ENCODE measurements around the gene C2CD3. TPM values are rescaled to one million over a fixed set of nuclear protein-coding genes. Genes with fewer than 3 reads are reported as not detected.
"Not testable (repeated sequence)": the region's sequence is repeated elsewhere in the genome, so short reads cannot be mapped to it uniquely, and the experiment has no call there.

Gene C2CD3
- total and polyA plus RNA-seq, 9 donors = 14.5 to 25.8 (median 18.5) TPM

GRCh38 chr11:74139919-74140431 lies 30.8 kb downstream of the C2CD3 start:
- DNase-seq; H3K9me3 ChIP-seq (replicated peaks; ENCODE audit: control insufficient read depth, low read depth, low read length); H3K36me3 ChIP-seq (ENCODE audit: control insufficient read depth, insufficient read depth, low read length); H3K4me3 ChIP-seq (ENCODE audit: low read length); H3K27me3 ChIP-seq (ENCODE audit: control insufficient read depth, insufficient read depth, low read length): not testable (repeated sequence)
- peak overlapping the region; percentile 84 for H3K27ac ChIP-seq (ENCODE audit: low read length)
- WGBS (ENCODE audit: insufficient coverage) = no CpG with 5 or more reads among the region's 1 CpG
- H3K4me1 ChIP-seq (ENCODE audit: control insufficient read depth, insufficient read depth, low read length) = peaks cover 11% of the 10 kb centered on the region

DNA sequence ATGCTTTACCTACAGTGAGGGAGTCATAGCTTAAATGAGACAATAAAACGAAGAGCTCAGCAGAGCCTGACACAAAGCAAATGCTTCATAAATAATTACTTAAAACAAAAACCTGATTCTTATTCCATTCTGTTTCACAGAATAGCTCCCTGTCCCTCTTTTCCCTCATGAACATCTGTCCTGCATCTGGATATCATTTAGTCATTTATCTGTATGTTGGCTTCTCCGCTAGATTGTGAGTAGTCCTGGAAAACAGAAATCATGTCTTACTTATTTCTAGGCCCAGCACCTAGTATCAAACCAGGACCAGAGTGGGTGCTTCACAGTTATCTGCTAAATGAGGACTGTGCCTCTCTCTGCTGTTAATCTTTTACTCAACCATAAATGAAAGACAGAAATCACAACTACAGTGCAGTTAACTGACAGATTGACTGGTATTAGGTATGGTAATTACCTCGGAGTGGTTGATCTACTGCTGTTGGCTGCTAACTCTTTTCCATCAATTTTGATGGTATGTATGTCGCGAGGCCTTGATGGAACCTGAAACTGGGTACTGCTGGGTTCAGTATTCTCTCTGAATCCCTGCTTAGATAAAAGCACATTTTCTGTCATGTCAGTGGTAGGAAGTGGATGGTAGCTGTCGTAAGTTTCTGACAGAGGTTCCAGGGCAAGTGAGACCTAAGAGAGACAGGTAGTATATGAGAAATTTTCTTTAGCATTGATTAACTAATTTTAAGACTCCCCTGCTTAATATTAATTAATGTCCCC lies 31.5 kb downstream of the C2CD3 start:
- Histone ChIP-seq H3K4me3 (ENCODE audit: low read length) (no peak overlapping the region), H3K9me3 (replicated peaks; ENCODE audit: control insufficient read depth, low read depth, low read length) (no peaks in the 10 kb centered on the region), H3K27ac (ENCODE audit: low read length) (peak overlapping the region; percentile 84), H3K36me3 (ENCODE audit: control insufficient read depth, insufficient read depth, low read length) (peaks cover 12% of the 10 kb centered on the region), H3K4me1 (ENCODE audit: control insufficient read depth, insufficient read depth, low read length) (peaks cover 11% of the 10 kb centered on the region), H3K27me3 (ENCODE audit: control insufficient read depth, insufficient read depth, low read length) (no peaks in the 10 kb centered on the region)
- DNase-seq = peak; percentile 67
- WGBS (ENCODE audit: insufficient coverage) = no CpG with 5 or more reads among the region's 6 CpGs

GRCh38 chr11:74138572-74138971 lies 32.2 kb downstream of the C2CD3 start:
- peaks cover 13% of the 10 kb centered on the region for H3K36me3 ChIP-seq (ENCODE audit: control insufficient read depth, insufficient read depth, low read length)
- no peak overlapping the region for H3K4me3 ChIP-seq (ENCODE audit: low read length)
- no peaks in the 10 kb centered on the region for H3K9me3 ChIP-seq (replicated peaks; ENCODE audit: control insufficient read depth, low read depth, low read length)
- no peaks in the 10 kb centered on the region for H3K27me3 ChIP-seq (ENCODE audit: control insufficient read depth, insufficient read depth, low read length)
- 50% methylated on average over 1 of the region's 2 CpGs for WGBS (ENCODE audit: insufficient coverage)
- H3K27ac ChIP-seq (ENCODE audit: low read length) = peak overlapping the region; percentile 84
- peak; percentile 93 for DNase-seq
- H3K4me1 ChIP-seq (ENCODE audit: control insufficient read depth, insufficient read depth, low read length) = peaks cover 11% of the 10 kb centered on the region

DNA sequence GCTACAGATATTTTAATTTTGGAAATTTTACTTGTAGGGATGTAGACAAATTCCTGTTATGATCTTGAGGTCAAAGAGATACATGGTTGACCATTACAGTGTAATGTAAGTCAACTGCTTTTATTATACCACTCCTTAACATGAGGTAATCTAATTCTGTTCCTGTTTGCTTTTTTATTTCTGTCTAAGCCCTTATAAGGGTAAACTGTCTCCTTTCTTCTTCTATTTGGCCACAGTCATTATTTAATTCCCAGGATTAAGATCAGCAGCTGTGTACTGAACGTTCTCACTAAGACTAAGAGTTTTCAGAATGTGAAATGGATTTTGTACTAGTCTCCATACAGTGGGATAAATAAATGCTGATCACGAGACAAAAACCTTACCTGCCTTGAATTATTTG lies 32.8 kb downstream of the C2CD3 start:
- DNase-seq = peak; percentile 59
- no peak overlapping the region for H3K4me3 ChIP-seq (ENCODE audit: low read length)

DNA sequence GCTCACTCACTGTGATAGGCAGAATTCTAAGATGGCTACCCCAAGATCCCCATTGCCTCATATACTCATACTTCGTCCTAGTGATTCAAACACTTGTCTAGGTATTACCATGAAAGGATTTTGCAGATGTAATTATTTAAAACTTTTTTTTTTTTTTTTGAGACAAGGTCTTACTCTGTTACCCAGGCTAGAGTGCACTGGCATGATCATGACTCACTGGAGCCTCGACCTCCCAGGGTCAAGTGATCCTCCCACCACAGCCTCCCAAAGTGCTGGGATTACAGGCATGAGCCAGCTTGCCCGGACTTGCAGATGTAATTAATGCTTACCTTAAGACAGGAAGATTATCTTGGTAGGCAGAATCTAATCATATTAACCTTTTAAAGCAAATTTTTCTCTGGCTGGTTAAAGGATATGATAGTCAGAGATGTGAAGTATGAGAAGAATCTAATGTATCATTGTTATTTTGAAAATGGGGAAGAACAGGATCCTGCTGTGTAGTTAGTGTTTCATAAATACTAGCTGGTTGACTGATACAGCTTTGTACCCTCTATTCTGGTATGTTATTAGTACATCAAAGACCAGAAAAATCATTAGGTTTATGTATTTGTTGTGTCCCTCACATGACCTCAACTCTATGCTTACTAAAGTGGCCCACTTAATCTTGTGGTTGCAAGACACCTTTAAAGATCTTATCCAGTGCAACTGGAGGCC lies 35.5 kb downstream of the C2CD3 start:
- Histone ChIP-seq H3K9me3 (replicated peaks; ENCODE audit: control insufficient read depth, low read depth, low read length) (no peaks in the 10 kb centered on the region), H3K36me3 (ENCODE audit: control insufficient read depth, insufficient read depth, low read length) (peaks cover 24% of the 10 kb centered on the region), H3K27ac (ENCODE audit: low read length) (no peak overlapping the region), H3K4me3 (ENCODE audit: low read length) (no peak overlapping the region), H3K4me1 (ENCODE audit: control insufficient read depth, insufficient read depth, low read length) (peaks cover 7% of the 10 kb centered on the region), H3K27me3 (ENCODE audit: control insufficient read depth, insufficient read depth, low read length) (no peaks in the 10 kb centered on the region)
- no CpG with 5 or more reads among the region's 3 CpGs for WGBS (ENCODE audit: insufficient coverage)
- no peak for DNase-seq

More for the DNA sequence above, 32.8 kb downstream of the C2CD3 start:
- H3K36me3 ChIP-seq (ENCODE audit: control insufficient read depth, insufficient read depth, low read length) = peaks cover 17% of the 10 kb centered on the region
- H3K27ac ChIP-seq (ENCODE audit: low read length) = peak overlapping the region; percentile 84
- no peaks in the 10 kb centered on the region for H3K9me3 ChIP-seq (replicated peaks; ENCODE audit: control insufficient read depth, low read depth, low read length)
- no CpG with 5 or more reads among the region's 2 CpGs for WGBS (ENCODE audit: insufficient coverage)
- no peaks in the 10 kb centered on the region for H3K27me3 ChIP-seq (ENCODE audit: control insufficient read depth, insufficient read depth, low read length)
- peaks cover 11% of the 10 kb centered on the region for H3K4me1 ChIP-seq (ENCODE audit: control insufficient read depth, insufficient read depth, low read length)

- peaks cover 7% of the 10 kb centered on the region for H3K4me1 ChIP-seq (ENCODE audit: control insufficient read depth, insufficient read depth, low read length)
- no CpG with 5 or more reads among the region's 3 CpGs for WGBS (ENCODE audit: insufficient coverage)
- no peak for DNase-seq
- H3K36me3 ChIP-seq (ENCODE audit: control insufficient read depth, insufficient read depth, low read length) = peaks cover 24% of the 10 kb centered on the region
- no peak overlapping the region for H3K27ac ChIP-seq (ENCODE audit: low read length)
- H3K4me3 ChIP-seq (ENCODE audit: low read length) = no peak overlapping the region
- H3K27me3 ChIP-seq (ENCODE audit: control insufficient read depth, insufficient read depth, low read length) = no peaks in the 10 kb centered on the region
- H3K9me3 ChIP-seq (replicated peaks; ENCODE audit: control insufficient read depth, low read depth, low read length) = no peaks in the 10 kb centered on the region
Observed at GRCh38 chr11:74134661-74135060, 36.1 kb downstream of the C2CD3 start.

DNA sequence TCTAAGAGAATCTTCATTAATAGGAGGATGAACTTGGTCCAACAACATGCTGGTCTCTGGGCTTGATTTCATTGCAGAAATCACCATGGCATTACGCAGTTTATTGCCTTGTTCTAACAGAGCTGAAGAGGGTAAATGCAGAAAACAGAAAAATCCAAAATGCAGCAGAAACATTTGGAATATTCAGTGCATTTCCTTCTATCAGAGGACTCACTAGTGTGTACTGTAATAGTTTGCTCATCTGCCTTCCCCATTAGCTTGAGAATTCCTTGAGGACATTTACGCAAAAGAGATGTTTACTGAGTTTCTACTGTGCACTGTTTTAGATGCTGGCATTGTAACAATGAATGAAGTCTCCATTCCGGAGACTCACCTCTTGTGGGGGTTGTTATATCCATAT lies 37.4 kb downstream of the C2CD3 start:
- Histone ChIP-seq H3K27me3 (ENCODE audit: control insufficient read depth, insufficient read depth, low read length) (no peaks in the 10 kb centered on the region), H3K27ac (ENCODE audit: low read length) (no peak overlapping the region), H3K9me3 (replicated peaks; ENCODE audit: control insufficient read depth, low read depth, low read length) (no peaks in the 10 kb centered on the region), H3K36me3 (ENCODE audit: control insufficient read depth, insufficient read depth, low read length) (peaks cover 22% of the 10 kb centered on the region), H3K4me1 (ENCODE audit: control insufficient read depth, insufficient read depth, low read length) (no peaks in the 10 kb centered on the region), H3K4me3 (ENCODE audit: low read length) (no peak overlapping the region)
- peak; percentile 69 for DNase-seq
- no CpG with 5 or more reads among the region's 3 CpGs for WGBS (ENCODE audit: insufficient coverage)

GRCh38 chr11:74132833-74133232 lies 38.0 kb downstream of the C2CD3 start:
- no peak overlapping the region for H3K27ac ChIP-seq (ENCODE audit: low read length)
- no peak for DNase-seq
- H3K9me3 ChIP-seq (replicated peaks; ENCODE audit: control insufficient read depth, low read depth, low read length) = no peaks in the 10 kb centered on the region
- H3K36me3 ChIP-seq (ENCODE audit: control insufficient read depth, insufficient read depth, low read length) = peaks cover 22% of the 10 kb centered on the region
- H3K4me1 ChIP-seq (ENCODE audit: control insufficient read depth, insufficient read depth, low read length) = no peaks in the 10 kb centered on the region
- no peaks in the 10 kb centered on the region for H3K27me3 ChIP-seq (ENCODE audit: control insufficient read depth, insufficient read depth, low read length)
- H3K4me3 ChIP-seq (ENCODE audit: low read length) = no peak overlapping the region
- no CpG with 5 or more reads among the region's 3 CpGs for WGBS (ENCODE audit: insufficient coverage)

- not testable (repeated sequence) for DNase-seq; H3K27ac ChIP-seq (ENCODE audit: low read length); H3K4me1 ChIP-seq (ENCODE audit: control insufficient read depth, insufficient read depth, low read length); H3K4me3 ChIP-seq (ENCODE audit: low read length); H3K9me3 ChIP-seq (replicated peaks; ENCODE audit: control insufficient read depth, low read depth, low read length); H3K27me3 ChIP-seq (ENCODE audit: control insufficient read depth, insufficient read depth, low read length)
- H3K36me3 ChIP-seq (ENCODE audit: control insufficient read depth, insufficient read depth, low read length) = peaks cover 12% of the 10 kb centered on the region
- 95% methylated on average over 14 of the region's 33 CpGs for WGBS (ENCODE audit: insufficient coverage)
Observed at GRCh38 chr11:74129121-74129520, 41.7 kb downstream of the C2CD3 start.

GRCh38 chr11:74123008-74123448 lies 47.8 kb downstream of the C2CD3 start:
- Histone ChIP-seq H3K4me3 (ENCODE audit: low read length) (no peak overlapping the region), H3K36me3 (ENCODE audit: control insufficient read depth, insufficient read depth, low read length) (peaks cover 13% of the 10 kb centered on the region), H3K27ac (ENCODE audit: low read length) (no peak overlapping the region), H3K27me3 (ENCODE audit: control insufficient read depth, insufficient read depth, low read length) (no peaks in the 10 kb centered on the region), H3K9me3 (replicated peaks; ENCODE audit: control insufficient read depth, low read depth, low read length) (no peaks in the 10 kb centered on the region), H3K4me1 (ENCODE audit: control insufficient read depth, insufficient read depth, low read length) (no peaks in the 10 kb centered on the region)
- DNase-seq = no peak

Data from muscle of leg (tissue), 11 donors.